ENCODE data around the gene ZNF117. TPM values are rescaled to one million over a fixed set of nuclear protein-coding genes. Genes with fewer than 3 reads are reported as not detected.
"Not testable (repeated sequence)": the region's sequence is repeated elsewhere in the genome, so short reads cannot be mapped to it uniquely, and the experiment has no call there.

ZNF117 gene
- polyA plus RNA-seq, 3 donors = 5.2 to 26.5 (median 5.2) TPM

- WGBS, 3 donors = 93 to 96% (median 96%) methylated on average over 7 of the region's 7 CpGs
- no peak overlapping the region for H3K27ac ChIP-seq (ENCODE audit: low read depth, low read length)
Measured at GRCh38 chr7:64998865-64999164, 8.0 kb upstream of the ZNF117 start.

- H3K27ac ChIP-seq (ENCODE audit: low read depth, low read length) = no peak overlapping the region
- WGBS, 3 donors = 54 to 91% (median 85%) methylated on average over 8 of the region's 8 CpGs
Measured at GRCh38 chr7:64997927-64998391, 7.1 kb upstream of the ZNF117 start.

GRCh38 chr7:64997164-64997908 is 6.5 kb upstream of the ZNF117 start:
- WGBS, 3 donors = 88 to 96% (median 94%) methylated on average over 12 of the region's 12 CpGs
- H3K27ac ChIP-seq (ENCODE audit: low read depth, low read length) = no peak overlapping the region

- no peak overlapping the region for H3K27ac ChIP-seq (ENCODE audit: low read depth, low read length)
- 93 to 96% (median 95%) methylated on average over 2 of the region's 2 CpGs for WGBS, 3 donors
Measured at GRCh38 chr7:64996305-64996704, 5.5 kb upstream of the ZNF117 start.

- WGBS, 3 donors = 98% methylated on average over 7 of the region's 7 CpGs
- no peak overlapping the region for H3K27ac ChIP-seq (ENCODE audit: low read depth, low read length)
Measured at GRCh38 chr7:64993901-64994300, 3.1 kb upstream of the ZNF117 start.

GRCh38 chr7:64992971-64993370 is 2.1 kb upstream of the ZNF117 start:
- H3K27ac ChIP-seq (ENCODE audit: low read depth, low read length) = no peak overlapping the region
- 79 to 90% (median 86%) methylated on average over 5 of the region's 5 CpGs for WGBS, 3 donors

GRCh38 chr7:64990216-64990615 is 620 bp downstream of the ZNF117 start:
- no peak overlapping the region for H3K27ac ChIP-seq (ENCODE audit: low read depth, low read length)
- WGBS, 3 donors = 92 to 95% (median 94%) methylated on average over 7 of the region's 7 CpGs

GRCh38 chr7:64978497-64979203 is 12.2 kb downstream of the ZNF117 start:
- no peak overlapping the region for H3K27ac ChIP-seq (ENCODE audit: low read depth, low read length)
- WGBS, 3 donors = 97 to 98% (median 98%) methylated on average over 5 of the region's 5 CpGs

- H3K27ac ChIP-seq (ENCODE audit: low read depth, low read length) = no peak overlapping the region
Measured at GRCh38 chr7:64965594-64965993, 25.2 kb downstream of the ZNF117 start.

- H3K27ac ChIP-seq (ENCODE audit: low read depth, low read length) = no peak overlapping the region
- 81 to 87% (median 83%) methylated on average over 3 of the region's 3 CpGs for WGBS, 3 donors
Measured at GRCh38 chr7:64959072-64959747, 31.6 kb downstream of the ZNF117 start.

- H3K27ac ChIP-seq (ENCODE audit: low read depth, low read length) = no peak overlapping the region
- WGBS, 3 donors = 2 to 3% (median 3%) methylated on average over 1 of the region's 1 CpG
Measured at GRCh38 chr7:64951250-64951848, 39.5 kb downstream of the ZNF117 start.

GRCh38 chr7:64950673-64951072 is 40.2 kb downstream of the ZNF117 start:
- H3K27ac ChIP-seq (ENCODE audit: low read depth, low read length) = not testable (repeated sequence)
- whole genome bisulfite sequencing, 3 donors = 34 to 63% (median 46%) methylated on average over 9 of the region's 9 CpGs

GRCh38 chr7:64948774-64949173 is 42.1 kb downstream of the ZNF117 start:
- 81 to 93% (median 89%) methylated on average over 1 of the region's 1 CpG for WGBS, 3 donors
- not testable (repeated sequence) for H3K27ac ChIP-seq (ENCODE audit: low read depth, low read length)

GRCh38 chr7:64947252-64948000 is 43.4 kb downstream of the ZNF117 start:
- 2 to 3% (median 3%) methylated on average over 54 to 59 of the region's 59 CpGs for WGBS, 3 donors
- H3K27ac ChIP-seq (ENCODE audit: low read depth, low read length) = no peak overlapping the region

- 35 to 47% (median 39%) methylated on average over 5 of the region's 5 CpGs for WGBS, 3 donors
- no peak overlapping the region for H3K27ac ChIP-seq (ENCODE audit: low read depth, low read length)
Measured at GRCh38 chr7:64946772-64947171, 44.1 kb downstream of the ZNF117 start.

- WGBS, 3 donors = 30 to 49% (median 46%) methylated on average over 2 of the region's 2 CpGs
- H3K27ac ChIP-seq (ENCODE audit: low read depth, low read length) = no peak overlapping the region
Measured at GRCh38 chr7:64945503-64946175, 45.2 kb downstream of the ZNF117 start.

- 77 to 89% (median 82%) methylated on average over 5 of the region's 5 CpGs for WGBS, 3 donors
- H3K27ac ChIP-seq (ENCODE audit: low read depth, low read length) = not testable (repeated sequence)
Measured at GRCh38 chr7:64944667-64945502, 46.0 kb downstream of the ZNF117 start.

All from adipose tissue (tissue), 3 donors.